Stimulated activated CD8-positive, alpha-beta memory T cell treated with anti-CD3 and anti-CD28 coated beads, Interleukin-12 subunit alpha, Interleukin-12 subunit beta, amount 100 ng/mL, for 24 hours (primary cell): ENCODE measurements around the gene COQ7.

Source experiments
- DNase-seq: peaks from one replicate; pipeline ENCODE4 v3.0.0-alpha.2; 2020; ENCODE audit errors: extremely low read depth

COQ7 gene

DNA sequence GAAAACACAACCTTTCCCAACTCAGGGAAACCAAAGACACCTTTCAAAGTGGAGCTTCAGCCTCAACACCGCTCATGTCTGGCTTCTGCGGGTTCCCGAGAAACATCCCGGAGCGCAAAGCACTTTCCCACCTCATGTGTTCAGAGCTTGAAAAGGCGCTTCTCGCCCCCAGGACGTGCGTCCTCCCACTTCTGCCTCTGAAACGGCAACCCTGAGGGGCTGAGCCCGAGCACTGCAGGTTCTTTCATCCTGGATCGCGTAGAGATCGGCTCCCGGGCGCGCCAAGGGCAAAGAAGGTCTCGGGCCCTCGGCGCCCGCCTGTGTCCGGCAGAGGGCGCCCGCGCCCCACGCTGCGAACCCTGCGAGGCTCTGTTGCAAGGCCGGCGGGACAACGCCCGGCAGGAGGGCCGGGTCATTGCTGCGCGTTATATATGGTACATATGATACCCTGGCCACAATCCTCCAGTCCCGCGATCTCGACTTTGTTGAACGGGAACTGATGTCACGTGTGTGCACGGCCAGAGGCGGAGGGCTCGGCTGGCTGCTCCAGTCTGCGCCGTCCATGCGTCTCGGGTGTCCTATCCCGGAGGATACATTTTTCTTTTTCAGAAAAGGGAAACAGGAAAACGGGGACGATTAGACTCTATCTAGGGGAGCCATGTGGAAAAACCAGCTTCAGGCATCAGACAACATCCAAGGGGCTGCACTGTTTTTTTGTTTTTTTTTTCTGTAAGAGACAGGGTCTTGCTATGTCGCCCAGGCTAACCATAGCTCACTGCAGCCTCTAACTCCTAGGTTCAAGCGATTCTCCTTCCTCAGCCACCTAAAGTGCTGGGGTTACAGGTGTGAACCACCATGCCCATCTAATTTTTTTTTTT is 19.1 kb downstream of the COQ7 start:
- DNase-seq = peak; percentile 31

DNA sequence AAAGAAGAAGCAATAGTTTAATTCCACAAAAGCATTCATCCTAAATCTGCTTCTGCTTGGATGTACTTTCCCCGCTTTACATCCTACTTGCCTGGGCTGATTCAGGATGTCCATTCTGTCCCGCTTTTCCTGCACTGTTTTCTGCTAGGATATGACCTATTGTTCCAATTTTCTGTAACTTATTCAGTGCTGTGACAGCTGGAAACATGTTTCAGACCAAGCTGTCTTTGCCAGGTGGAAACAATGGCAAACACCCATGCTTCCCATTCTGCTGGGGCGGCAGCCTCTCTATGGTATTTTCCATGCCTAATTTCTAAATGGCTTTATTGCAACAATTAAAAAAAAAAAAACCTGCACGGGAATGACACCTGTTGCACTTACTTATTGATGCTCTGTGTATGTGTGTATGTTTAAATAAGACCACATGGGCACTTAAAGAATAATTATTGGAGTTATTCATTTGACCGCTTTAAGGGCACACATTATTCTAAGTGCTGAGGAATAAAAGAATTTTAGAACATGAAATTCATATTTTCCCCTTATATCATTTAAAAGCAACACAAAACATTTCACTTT is 21.0 kb downstream of the COQ7 start:
- no peak for DNase-seq

DNA sequence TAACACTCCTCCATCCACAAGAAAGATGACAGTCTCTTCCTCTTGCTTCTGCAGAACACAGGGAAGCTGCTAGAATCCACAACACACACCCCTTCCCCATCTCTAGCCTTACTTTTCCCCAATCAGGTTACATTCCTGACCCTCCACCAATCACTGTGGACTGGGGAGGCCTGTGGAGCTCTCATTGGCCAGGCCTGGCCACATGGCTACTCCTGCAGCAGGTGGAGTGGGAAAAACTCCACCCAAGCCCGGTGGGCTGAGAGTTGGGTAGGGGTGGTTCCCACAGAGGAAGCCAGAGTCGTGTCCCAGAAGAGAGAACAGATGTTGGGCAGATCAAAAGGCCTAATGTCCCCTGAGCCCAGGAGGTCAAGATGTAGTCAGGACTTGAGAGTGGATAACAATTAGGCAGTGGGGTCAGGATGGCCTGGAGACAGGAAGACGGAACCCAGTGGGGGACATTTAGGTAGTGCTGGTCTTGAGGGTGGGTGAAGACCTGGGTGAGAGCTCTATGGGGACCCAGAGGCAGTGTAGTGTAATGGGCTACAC is 22.1 kb downstream of the COQ7 start:
- no peak for DNase-seq

DNA sequence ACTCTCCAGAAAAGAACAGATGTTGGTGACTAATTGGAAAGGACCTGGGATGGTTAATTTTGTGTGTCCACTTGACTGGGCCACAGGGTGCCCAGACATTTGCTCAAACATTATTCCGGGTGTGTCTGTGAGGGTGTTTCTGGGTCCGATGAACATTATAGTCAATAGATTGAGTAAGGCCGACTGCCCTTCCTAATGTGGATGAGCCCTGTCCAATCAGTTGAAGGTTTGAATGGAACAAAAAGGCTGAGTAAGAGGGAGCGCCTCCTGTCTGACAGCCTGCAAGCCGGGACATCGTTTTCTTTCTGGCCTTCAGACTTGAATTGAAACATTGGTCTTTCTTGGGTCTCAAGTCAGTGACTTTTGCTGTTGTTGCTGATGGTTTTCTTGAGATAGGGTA is 23.5 kb downstream of the COQ7 start:
- DNase-seq = no peak

DNA sequence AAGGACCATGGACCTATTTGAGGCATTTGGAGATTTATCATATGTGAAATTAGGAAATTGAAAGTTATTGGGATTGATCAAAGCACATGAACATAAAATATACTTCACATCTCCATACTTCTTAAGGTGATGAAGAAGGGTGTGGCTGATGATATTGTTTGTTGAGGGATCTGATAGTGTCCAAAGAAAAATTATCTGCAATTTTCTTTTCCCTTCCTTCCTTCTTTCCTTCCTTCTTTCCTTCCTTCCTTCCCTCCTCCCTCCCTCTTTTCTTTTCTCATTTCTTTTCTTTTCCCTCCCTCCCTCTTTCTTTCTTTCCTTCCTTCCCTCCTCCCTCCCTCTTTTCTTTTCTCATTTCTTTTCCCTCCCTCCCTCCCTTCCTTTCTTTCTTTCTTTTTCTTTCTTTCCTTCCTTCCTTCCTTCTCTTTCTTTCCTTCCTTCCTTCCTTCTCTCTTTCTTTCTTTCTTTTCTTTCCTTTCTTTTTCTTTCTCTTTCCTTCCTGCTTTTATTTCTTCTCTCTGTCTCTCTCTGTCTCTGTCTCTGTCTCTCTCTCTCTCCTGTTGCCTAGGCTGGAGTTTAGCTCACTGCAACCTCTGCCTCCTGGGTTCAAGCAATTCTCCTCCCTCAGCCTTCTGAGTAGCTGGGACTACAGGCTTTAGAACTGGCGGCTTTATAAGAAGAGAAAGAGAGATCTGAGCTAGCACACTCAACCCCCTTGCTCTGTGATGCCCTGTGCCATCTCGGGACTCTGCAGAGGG is 25.4 kb downstream of the COQ7 start:
- no peak for DNase-seq

DNA sequence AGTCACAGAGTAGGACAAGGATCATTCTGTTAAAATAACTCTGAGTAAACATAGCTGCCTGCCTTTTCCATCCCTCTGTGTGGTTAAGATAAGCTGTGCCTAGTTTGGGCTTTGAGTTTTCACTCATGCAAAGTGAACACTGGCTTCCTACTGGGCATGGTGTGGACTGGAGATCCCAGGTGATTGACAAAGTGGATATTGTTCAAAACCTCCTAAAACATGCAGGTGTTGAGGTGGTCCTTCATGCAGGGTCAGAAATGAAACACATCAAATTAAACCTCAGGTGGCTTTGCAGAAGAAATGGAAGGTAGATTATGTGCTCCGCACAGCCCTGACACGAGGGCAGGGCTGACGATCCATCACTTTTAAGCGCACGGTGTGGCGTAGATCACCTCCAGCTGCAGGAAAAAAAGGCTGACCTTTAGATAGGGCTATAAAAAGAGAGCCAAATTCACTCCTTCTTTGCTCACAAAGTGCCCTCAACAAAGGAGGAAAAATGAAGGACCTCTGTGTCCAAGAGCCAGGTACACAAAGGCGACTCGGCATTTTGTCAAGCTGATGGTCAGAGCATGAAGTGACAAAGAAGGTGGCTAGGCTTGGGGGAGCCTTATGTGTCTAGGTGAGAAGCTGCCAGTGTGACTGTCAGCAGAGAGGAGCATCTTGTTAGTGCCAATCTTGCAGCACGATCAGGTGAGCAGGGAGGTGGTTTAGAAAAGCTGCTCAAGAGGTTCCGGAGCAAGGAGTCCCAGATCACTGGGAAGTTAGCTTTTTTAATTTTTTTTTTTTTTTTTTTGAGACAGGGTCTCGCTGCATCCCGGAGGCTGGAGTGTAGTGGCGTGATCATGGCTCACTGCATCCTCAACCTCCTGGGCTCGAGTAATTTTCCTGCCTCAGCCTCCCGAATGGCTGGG is 26.5 kb downstream of the COQ7 start:
- DNase-seq = no peak

DNA sequence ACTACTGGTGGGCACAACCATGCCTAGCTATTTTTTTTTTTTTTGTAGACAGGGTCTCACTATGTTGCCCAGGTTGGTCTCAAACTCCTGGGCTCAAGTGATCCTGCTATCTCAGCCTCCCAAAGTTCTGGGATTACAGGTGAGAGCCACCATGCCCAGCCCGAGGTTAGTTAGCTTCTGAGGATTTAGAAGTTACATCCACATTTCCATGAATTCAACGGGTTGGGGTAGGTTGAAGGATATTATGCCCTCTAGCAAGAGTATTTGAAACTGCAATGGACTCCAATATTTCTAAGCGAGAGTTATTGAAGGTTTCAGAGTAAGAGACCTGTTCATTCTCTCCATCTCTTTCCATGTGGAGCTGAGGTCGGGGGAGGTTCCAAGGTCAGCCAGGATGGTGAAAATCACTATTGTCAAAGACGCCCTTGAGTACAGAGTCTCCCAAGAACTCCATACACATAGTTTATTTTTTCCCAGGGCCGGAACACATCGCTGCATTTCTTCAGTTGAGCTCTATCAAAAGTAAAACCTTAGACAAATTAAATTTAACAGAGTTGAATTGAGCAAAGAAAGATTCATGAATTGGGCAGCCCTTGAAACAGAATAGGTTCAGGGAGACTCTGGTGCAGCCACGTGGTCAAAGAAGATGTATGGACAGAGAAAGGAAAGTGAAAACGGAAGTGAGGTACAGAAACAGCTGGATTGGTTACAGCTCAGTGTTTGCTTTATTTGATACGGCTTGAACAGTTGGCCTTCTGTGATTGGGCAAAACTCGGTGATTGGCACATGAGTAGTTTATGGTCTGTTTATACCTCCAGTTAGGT is 27.3 kb downstream of the COQ7 start:
- no peak for DNase-seq

DNA sequence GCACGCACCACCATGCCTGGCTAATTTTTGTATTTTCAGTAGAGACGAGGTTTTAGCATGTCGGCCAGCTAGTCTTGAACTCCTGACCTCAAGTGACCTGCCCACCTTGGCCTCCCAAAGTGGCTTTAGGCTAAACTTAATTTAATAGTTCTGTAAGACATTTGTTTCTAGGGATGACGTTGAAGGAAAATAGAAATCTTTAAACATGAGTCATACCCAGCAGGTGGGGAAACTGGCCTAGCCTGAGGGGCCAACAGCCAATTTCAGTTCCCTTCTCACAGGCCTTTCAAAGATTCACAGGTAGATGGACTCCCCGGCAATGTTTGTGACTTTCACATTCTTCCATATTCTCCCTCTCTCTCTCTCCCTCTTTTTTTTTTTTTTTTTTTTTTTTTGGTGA is 28.2 kb downstream of the COQ7 start:
- DNase-seq = no peak

DNA sequence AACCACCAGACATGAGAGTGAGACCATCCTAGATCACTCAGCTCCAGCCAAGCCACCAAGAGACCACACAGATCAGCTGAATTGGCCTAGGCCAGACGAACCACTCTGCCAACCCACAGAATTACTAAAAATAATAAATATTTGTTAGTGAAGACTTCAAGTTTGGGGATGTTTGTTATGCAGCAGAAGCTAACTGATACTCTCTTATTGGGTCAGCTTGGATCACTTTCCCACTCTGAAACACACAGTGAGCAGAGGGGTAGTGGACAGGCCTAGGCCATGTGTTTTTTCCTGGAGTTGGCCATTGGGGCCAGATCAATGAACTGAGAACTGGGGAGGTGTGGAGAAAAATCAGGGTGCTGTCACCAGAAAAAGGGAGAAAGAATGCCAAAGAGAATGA is 30.8 kb downstream of the COQ7 start:
- no peak for DNase-seq

DNA sequence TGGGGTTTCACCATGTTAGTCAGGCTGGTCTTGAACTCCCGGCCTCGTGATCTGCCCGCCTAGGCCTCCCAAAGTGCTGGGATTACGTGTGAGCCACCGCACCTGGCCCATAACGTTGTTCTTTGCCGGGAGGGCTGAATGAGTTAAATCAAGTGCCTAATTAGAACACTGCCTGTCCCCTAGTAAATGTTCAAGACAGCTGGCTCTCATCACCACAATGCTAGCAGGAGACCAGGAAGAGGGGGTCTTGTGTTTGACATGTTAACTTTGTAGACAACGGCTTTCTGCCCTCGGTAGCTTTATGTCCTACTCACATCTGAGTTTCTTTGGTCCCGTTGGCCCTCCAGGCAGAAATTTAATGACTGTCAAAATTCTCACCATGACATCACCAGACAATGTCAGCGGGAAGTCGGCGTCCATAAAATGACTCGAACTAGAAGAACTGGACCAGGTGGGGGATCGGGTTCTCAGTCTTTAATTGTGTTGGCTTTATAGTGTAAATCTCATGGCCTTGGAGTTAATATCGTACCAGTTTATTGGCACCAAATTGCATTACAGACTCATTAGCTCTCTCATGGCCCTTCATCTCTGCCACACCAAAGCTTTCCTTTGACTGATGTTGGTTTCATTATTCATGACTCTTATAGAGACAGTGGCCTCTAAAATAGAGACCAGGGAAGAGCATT is 34.9 kb downstream of the COQ7 start:
- no peak for DNase-seq

DNA sequence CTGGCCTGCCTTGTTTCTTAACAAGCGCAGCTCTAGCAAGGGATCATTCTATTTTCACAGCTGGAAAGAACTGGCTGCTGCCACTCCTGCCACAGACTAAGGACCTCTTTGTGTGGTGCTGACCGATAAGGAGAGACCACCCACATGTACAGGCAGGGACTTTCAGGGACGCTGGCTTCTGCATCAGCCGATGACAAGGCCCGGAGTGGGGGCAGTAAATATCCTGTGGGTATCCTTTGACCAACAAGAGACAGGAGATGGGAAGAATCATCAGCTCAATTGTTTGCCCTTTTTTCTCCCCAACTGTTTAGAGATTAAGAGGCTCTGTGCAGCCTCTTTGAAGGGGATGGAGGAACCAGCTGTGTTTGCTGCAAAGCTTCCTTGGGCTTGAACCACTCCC is 37.2 kb downstream of the COQ7 start:
- DNase-seq = no peak

DNA sequence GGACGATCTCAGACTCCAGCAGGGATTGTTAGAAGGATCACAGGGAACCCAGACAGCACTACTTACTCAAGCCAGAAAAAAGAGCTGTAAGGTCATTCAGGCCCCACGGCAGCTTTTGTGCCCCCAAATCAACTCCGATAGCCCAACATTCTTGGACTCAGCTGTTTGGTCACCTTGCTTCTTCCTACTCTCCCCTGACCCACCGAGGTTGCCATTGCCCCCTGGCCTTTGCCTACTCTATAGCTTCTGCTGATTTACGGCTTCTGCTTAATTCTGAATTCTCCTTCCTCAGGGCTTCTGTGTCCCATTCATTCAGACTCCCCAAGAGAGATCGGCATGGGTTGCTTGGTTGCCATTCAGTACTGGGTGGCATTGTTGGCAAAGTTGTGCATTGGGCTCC is 37.7 kb downstream of the COQ7 start:
- no peak for DNase-seq

DNA sequence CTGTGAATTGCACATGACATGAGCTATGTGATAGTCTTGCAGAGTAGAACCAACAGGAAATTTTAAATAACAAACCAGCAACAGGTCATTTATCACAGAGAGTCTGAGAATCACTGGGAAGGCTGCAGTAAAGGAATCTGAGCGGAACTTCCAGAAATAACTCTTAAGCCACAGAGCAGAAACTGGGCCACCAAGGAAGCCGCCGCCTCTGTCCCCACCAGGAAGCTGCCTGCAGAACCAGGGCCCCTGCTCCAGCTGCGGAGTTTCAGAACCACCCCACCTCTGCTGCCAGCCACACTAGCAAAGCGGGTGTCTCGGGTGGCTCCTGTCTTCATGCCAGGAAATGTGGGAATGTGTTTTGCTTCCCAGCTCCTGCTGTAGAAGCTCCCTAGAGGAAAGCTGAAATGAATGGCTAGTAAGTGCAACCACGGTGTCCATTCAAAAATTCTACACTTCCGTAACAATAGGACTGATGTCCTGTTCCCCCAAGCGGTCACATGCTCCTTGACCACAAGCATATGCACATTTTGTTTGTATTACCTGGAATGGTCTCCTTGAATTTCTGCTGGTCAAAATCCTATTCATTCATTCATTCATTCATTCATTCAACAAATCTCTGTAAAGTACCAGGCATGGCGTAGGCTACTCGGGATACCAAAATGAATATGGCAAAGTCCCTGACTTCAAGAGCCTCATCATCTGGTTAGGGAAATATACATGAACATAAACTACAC is 38.6 kb downstream of the COQ7 start:
- DNase-seq = no peak

DNA sequence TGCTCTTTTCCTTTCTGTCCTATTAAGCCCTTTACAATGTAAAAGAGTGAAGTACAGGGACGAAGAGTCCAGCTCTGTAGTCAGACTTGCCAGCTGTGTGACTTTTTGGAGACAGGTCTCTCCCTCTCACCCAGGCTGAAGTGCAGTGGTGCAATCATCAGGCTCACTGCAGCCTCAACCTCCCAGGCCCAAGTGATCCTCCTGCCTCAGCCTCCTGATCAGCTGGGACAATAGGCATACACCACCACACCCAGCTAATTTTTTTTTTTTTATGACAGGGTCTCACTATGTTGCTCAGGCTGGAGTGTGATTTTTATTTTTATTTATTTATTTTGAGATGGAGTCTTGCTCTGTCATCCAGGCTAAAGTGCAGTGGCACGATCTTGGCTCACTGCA is 39.2 kb downstream of the COQ7 start:
- DNase-seq = no peak

DNA sequence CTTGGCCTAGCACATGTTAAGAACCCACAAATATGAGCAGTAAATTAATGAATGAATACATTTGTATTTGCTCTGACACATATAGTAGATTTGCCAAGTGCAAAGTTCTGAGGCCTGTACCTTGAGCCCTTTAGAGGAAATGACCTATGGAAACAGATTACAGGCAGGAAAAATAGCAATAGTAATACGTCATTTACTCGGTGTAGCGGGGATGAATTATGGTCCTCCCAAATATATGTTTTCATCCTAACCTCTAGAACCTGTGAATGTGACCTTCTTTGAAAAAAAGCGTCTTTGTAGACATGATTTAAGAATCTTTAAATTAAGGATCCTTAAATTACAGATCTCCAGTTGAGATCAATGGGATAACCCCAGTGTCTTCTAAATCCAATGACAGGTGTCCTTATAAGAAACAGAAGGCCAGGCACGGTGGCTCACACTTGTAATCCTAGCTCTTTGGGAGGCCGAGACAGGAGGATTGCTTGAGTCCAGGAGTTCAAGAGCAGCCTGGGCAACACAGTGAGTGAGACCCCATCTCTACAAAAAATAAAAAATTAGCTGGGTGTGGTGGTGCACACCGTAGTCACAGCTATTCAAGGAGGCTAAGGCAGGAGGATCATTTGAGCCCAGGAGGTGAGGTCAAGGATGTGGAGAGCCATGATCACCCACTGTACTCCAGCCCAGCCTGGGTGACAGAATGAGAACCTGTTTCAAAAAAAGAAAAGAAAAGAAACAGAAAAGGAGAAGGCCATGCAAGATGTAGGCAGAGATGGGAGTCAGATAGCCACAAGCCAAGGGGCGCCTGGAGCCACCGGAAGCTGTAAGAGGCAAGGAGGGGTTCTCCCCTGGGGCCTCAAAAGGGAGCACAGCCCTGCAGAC is 41.2 kb downstream of the COQ7 start:
- no peak for DNase-seq

DNA sequence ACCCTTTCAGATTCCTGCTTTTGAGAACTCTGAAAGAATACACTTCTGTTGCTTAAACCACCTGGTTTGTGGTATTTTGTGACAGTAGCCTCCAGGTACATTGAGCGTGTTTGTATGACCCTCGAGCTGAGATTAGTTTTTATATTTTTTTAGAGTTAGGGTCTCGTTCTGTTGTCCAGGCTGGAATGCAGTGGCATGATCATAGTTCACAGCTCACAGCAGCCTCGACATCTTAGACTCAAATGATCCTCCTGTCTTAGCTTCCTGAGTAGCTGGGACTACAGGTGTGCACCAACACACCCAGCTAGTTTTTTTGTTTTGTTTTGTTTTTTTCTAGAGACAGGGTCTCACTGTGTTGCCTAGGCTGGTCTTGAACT is 41.9 kb downstream of the COQ7 start:
- DNase-seq = no peak

DNA sequence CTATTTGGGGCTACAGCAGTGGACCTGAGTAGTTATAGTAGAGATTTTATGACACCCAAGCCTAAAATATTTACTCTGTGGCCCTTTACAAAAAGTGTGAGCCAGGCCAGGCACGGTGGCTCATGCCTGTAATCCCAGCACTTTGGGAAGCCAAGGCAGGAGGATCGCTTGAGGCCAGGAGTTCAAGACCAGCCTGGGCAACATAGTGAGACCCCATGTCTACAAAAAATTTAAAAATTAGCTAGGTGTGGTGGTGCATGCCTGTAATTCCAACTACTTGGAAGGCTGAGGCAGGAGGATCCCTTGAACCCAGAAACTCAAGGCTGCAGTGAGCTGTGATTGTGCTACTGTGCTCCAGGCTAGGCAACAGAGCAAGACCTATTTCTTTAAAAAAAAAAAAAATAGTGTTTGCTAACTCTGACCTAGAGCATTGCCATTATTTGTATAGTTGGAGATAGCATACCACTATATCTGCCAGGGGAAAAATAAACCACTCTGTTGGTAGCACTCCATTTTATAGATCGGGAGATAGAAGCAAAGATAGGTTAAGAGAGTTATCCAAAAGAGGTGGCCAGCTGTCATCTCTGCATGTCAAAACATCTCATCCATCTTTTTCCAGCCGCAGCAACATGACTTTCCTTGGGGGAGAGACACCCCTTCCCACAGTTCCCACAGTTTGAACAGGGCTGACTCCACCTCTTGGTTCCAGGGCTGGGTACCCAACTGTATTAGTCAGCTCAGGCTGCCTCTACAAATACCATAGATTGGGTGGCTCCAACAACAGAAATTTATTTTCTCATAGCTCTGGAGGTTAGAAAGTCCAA is 43.3 kb downstream of the COQ7 start:
- DNase-seq = no peak

DNA sequence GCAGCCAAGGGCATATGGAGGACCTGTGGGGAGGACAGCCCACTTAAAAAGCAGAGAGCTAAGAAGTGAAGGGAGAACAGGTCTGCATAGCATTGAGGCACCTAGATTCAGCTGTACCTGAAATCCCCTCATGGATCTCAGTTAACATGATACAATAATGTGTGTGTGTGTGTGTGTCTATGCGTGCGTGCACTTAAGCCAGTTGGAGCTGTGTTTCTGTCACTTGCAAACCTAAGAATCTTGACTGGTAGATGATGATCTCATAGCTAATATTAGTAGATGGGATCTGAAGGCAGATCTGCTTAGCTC is 44.6 kb downstream of the COQ7 start:
- no peak for DNase-seq
